C4-2B (cell line): ENCODE data around the gene NODAL.

Experiments
- H3K27ac ChIP-seq: fragments of 450-650 bp; 2 replicates; pipeline ENCODE4 v1.5.1; 2017
- ZFX ChIP-seq: fragments of 450-650 bp; IDR thresholded peaks from 2 replicates; pipeline ENCODE4 v1.6.1; 2017
- TF ChIP-seq, protein P1 (sequence below): fragments of 450-650 bp; conservative IDR thresholded peaks from 2 replicates; pipeline ENCODE4 v1.5.1; 2017; ENCODE audit warnings: mild to moderate bottlenecking

NODAL gene

DNA sequence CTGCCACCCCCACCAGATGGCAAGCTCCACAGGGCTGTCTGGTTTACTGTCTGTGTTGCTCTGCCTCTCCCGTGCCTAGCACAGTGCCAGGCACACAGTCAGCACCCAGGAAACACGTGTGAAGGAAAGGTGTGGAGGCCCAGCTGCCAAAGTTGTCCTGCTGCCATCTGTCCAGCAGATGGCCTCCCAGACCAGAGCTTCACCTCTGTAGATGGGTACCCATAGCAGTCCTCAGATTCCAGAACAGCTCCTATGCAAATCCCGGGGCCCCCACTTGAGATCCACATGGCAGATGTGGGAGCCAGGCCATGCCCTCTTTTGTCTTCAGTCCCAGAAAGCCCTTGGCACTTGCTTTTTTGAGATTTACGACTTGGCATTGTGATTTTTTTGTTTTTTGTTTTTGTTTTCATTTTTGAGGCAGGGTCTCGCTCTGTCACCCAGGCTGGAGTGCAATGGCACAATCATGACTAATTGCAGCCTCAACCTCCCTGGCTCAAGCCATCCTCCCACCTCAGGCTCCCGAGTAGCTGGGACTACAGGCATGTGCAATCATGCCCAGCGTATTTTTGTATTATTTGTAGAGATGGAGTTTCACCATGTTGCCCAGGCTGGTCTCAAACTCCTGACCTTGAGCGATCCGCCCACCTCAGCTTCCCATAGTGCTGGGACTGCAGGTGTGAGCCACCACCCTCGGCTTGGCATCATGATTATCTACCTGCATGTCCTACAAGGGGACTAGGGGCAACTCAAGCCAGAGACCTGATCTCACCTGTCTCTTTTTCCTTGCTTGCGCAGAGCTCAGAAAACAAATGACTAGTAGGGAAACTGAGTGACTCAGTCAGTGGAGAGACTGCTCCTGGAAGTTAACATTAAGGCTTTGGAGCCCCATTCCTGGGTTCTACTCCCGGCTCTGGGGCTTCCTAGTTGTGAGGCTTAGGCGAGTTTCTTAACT, 20.2 kb upstream of the NODAL start:
- no peak for TF ChIP-seq ZFX
- TF ChIP-seq, protein P1, sequence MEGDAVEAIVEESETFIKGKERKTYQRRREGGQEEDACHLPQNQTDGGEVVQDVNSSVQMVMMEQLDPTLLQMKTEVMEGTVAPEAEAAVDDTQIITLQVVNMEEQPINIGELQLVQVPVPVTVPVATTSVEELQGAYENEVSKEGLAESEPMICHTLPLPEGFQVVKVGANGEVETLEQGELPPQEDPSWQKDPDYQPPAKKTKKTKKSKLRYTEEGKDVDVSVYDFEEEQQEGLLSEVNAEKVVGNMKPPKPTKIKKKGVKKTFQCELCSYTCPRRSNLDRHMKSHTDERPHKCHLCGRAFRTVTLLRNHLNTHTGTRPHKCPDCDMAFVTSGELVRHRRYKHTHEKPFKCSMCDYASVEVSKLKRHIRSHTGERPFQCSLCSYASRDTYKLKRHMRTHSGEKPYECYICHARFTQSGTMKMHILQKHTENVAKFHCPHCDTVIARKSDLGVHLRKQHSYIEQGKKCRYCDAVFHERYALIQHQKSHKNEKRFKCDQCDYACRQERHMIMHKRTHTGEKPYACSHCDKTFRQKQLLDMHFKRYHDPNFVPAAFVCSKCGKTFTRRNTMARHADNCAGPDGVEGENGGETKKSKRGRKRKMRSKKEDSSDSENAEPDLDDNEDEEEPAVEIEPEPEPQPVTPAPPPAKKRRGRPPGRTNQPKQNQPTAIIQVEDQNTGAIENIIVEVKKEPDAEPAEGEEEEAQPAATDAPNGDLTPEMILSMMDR: peak; percentile 91

DNA sequence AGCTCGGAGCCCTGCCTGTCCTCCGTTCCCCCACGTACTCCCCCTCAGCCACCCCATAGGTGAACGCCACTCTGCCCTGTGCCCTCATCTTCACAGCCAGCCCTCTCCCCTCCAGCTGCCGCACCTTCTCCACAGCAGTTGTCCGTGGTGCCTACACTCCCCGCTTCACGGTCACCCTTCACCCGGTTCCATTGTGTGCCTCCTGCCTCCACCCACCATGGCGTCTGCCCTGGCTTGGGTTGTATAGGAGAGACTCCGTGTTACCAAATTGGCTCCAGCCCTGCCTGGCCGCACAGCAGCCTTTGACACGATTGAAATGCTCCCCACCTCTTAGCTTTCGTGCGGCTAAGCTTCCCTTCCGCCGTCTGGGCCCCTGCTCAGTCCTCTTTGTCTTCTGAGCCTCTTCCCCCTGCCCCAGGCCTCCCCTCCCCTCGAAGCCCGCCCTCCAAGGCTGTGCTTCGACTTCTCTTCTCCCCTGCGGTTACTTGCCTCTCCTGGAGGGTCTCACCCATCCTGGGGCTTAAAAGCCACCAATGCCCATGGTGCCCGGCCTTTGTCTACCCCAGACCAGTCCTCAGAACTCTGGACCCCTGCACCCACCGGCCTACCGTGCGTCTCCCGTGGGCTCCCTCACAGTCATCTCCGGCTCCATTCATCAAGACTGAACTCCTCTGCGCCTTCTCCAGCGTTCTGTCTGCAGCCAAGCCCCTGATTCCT, 18.5 kb upstream of the NODAL start:
- TF ChIP-seq, protein P1: no peak
- no peak for TF ChIP-seq ZFX
- no peak overlapping the region for H3K27ac ChIP-seq

More for the DNA sequence above, 20.2 kb upstream of the NODAL start:
- H3K27ac ChIP-seq: no peak overlapping the region

DNA sequence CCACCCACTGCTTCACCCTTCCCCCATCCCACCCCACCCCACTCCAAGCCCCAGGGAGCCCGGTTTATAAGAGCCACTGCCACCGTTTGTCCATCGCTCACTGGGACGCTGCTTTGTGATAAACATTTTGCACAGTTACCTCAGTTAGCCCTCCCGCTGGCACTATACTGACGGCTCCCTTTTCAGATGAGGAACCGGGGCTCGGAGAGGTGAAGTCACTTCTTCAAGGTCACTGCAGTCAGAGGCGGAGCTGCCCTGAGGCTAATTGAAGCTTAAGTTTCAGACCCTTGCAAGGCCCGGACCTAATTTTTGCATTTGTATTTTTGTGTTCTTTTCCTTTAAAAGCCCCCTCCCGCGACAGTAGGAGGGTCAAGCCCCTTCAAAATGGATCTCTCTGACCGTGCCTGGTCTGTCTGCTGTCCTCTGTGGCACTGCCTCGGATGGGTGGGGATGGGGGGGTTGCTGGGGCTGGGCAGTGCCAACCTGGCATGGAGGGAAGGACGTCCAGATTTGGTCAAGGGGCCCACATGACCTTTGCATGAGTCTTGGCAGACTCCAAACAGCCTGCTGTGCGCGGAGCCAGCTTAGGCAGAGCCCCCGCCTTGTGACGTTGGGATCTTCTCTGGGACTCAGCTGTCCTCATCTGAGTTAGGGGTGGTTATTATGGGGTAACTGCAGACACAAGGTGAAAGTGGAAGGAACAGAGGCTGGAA, 17.7 kb upstream of the NODAL start:
- TF ChIP-seq ZFX: no peak
- TF ChIP-seq, protein P1: no peak
- H3K27ac ChIP-seq: no peak overlapping the region

DNA sequence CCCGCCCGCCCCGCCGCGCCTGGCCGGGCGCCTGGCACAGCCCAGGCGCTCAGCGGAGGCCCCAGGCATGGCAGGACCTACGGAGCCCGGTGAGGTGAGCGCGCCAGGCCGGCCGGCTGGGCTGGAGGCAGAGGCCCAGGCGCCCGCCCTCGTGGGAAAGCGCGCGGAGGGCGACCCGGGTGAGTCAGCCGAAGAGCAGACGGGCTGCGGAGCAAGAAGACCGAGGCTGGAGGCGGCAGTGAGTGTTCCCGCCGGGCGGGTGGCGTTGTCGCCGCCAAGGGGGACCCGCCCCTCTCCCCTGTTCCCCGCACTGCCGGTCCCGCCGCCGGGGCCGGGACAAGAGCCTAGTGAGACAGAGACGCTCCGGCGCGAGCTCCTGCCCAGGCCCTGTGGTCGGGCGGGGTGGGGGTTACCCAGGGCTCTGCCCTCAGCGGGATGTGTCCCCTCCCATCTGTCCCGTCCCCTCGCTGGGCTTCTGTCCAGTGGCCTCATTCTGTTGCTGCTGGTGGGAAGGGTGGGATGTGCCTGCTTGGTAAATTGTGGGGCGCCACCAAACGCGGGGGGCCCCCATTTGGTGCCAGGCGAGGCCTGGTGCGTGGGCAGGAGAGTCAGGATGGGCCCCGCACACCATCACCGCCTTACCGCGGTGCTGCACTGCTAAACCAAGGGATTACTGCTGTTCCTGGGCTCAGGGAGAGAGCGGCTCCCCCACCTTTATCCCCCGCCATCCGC, 17.0 kb upstream of the NODAL start:
- no peak for TF ChIP-seq ZFX
- TF ChIP-seq, protein P1: no peak
- no peak overlapping the region for H3K27ac ChIP-seq

DNA sequence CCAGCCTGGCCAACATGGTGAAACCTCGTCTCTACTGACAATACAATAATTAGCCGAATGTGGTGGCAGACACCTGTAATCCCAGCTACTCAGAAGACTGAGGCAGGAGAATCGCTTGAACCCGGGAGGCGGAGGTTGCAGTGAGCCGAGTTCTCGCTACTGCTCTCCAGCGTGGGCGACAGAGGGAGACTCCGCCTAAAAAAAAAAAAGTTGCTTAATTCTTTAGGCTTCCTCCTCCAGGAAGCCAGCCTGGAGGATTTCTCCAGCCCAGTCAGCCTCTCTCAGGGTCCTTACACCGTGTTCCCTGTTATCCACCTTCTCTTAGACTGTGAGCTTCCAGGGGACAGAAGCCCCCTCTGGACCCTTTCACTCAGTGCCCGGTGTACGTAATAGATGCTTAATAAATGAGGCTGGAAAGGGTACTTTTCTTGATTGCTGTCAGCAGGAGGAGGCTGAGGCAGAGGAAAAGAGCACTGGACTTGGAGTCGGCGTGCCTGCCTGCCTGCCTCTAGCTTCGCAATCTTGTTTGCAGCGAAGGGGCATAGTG, 16.4 kb upstream of the NODAL start:
- TF ChIP-seq, protein P1: no peak
- no peak for TF ChIP-seq ZFX
- H3K27ac ChIP-seq: no peak overlapping the region

DNA sequence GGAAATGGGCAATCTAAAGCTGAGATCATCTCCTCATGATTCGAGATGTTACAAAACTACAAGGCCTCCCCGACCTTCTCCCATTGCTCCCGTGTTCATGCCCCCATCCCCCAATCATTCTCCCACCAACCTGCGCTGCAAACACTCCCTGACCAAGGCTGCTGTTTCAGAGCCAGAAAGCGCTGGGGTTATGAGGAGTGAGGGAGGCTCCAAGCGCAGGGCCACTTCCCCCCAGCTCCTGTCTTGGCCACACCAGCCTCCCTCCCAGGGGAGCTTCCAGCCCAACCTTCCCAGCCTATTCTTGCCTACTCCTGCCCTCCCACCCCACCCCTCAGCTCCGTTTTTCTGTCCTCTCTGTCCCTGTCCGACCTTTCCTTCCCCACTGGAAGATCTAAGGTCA, 14.7 kb upstream of the NODAL start:
- TF ChIP-seq, protein P1: no peak
- no peak for TF ChIP-seq ZFX
- H3K27ac ChIP-seq: no peak overlapping the region
